Transverse colon (tissue), 4 donors: ENCODE data around the gene AP1M1.

Experiments used
- EP300 ChIP-seq: sonication (generic); formaldehyde crosslinking; IDR thresholded peaks from one replicate; pipeline ENCODE4 v1.6.1; 2017; ENCODE audit warnings: antibody characterized with exemption, low read depth
- POLR2A ChIP-seq: fragments of 450-650 bp; IDR thresholded peaks from one replicate; pipeline ENCODE4 v1.6.1; 2016; ENCODE audit warnings: antibody characterized with exemption, mild to moderate bottlenecking, moderate library complexity
- POLR2AphosphoS5 ChIP-seq, 3 donors: sonication (generic); formaldehyde crosslinking; IDR thresholded peaks; one replicate each; pipeline ENCODE4 v1.6.1; 2016; ENCODE audit warnings: antibody characterized with exemption in 3 of 3
- TF ChIP-seq, protein P1 (sequence below), 5 experiments: fragments of 200-600 bp in 3 of 5; fragments of 450-650 bp in 2 of 5; sonication (generic) in 3 of 5; IDR thresholded peaks; 1 replicate in 2 of 5; 2 replicates in 3 of 5; pipeline ENCODE4 v1.5.1; 2016 to 2017; ENCODE audit warnings: antibody characterized with exemption in 5 of 5, inconsistent platforms in 3 of 5, mild to moderate bottlenecking in 2 of 5, moderate library complexity in 1 of 5

DNA sequence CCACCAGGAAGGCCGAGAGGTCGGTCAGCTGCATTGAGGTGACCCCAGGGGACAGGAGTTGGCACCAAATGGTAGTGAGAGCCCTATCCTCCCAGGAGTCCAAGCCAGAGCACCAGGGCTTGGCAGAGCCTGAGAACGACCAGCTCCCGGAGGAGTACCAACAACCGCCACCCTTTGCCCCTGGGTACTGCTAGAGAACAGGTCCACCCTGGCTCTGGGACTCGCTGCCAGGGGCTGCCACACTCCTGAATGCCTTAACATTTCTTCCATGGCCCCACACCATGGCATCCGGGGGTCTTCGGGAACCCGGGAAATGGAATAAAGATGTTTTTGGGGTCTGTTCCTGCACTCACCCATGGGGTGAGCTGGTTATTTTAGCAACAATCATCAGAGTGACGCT lies 40.1 kb upstream of the AP1M1 start:
- TF ChIP-seq, protein P1, sequence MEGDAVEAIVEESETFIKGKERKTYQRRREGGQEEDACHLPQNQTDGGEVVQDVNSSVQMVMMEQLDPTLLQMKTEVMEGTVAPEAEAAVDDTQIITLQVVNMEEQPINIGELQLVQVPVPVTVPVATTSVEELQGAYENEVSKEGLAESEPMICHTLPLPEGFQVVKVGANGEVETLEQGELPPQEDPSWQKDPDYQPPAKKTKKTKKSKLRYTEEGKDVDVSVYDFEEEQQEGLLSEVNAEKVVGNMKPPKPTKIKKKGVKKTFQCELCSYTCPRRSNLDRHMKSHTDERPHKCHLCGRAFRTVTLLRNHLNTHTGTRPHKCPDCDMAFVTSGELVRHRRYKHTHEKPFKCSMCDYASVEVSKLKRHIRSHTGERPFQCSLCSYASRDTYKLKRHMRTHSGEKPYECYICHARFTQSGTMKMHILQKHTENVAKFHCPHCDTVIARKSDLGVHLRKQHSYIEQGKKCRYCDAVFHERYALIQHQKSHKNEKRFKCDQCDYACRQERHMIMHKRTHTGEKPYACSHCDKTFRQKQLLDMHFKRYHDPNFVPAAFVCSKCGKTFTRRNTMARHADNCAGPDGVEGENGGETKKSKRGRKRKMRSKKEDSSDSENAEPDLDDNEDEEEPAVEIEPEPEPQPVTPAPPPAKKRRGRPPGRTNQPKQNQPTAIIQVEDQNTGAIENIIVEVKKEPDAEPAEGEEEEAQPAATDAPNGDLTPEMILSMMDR (IDR thresholded peaks at IDR 0.05): no peak
- TF ChIP-seq POLR2AphosphoS5 (IDR thresholded peaks at IDR 0.05) (no peak), POLR2A (no peak), EP300 (no peak)
